Measurements from ENCODE around the gene SORL1-AS1.
"Not testable (repeated sequence)": the region's sequence is repeated elsewhere in the genome, so short reads cannot be mapped to it uniquely, and the experiment has no call there.

Gene SORL1-AS1

GRCh38 chr11:121427400-121427744 is 25.4 kb downstream of the SORL1-AS1 start:
- DNase-seq (ENCODE audit: low spot score) = no peak

GRCh38 chr11:121426476-121427399 is 26.0 kb downstream of the SORL1-AS1 start:
- DNase-seq (ENCODE audit: low spot score) = no peak

- DNase-seq (ENCODE audit: low spot score) = no peak
Observed at GRCh38 chr11:121425828-121426227, 26.9 kb downstream of the SORL1-AS1 start.

GRCh38 chr11:121422675-121423074 is 30.1 kb downstream of the SORL1-AS1 start:
- DNase-seq (ENCODE audit: low spot score) = no peak

- DNase-seq (ENCODE audit: low spot score) = no peak
Observed at GRCh38 chr11:121421149-121421901, 31.4 kb downstream of the SORL1-AS1 start.

GRCh38 chr11:121420398-121420797 is 32.4 kb downstream of the SORL1-AS1 start:
- no peak for DNase-seq (ENCODE audit: low spot score)

GRCh38 chr11:121419836-121420235 is 32.9 kb downstream of the SORL1-AS1 start:
- no peak for DNase-seq (ENCODE audit: low spot score)

GRCh38 chr11:121418625-121419114 is 34.1 kb downstream of the SORL1-AS1 start:
- DNase-seq (ENCODE audit: low spot score) = no peak

- no peak for DNase-seq (ENCODE audit: low spot score)
Observed at GRCh38 chr11:121417607-121418006, 35.2 kb downstream of the SORL1-AS1 start.

GRCh38 chr11:121417055-121417551 is 35.7 kb downstream of the SORL1-AS1 start:
- no peak for DNase-seq (ENCODE audit: low spot score)

GRCh38 chr11:121415856-121416255 is 36.9 kb downstream of the SORL1-AS1 start:
- no peak for DNase-seq (ENCODE audit: low spot score)

- no peak for DNase-seq (ENCODE audit: low spot score)
Observed at GRCh38 chr11:121414141-121414913, 38.4 kb downstream of the SORL1-AS1 start.

- DNase-seq (ENCODE audit: low spot score) = no peak
Observed at GRCh38 chr11:121412711-121413415, 39.9 kb downstream of the SORL1-AS1 start.

GRCh38 chr11:121412000-121412587 is 40.7 kb downstream of the SORL1-AS1 start:
- DNase-seq (ENCODE audit: low spot score) = no peak

GRCh38 chr11:121411330-121411729 is 41.4 kb downstream of the SORL1-AS1 start:
- not testable (repeated sequence) for DNase-seq (ENCODE audit: low spot score)

GRCh38 chr11:121410041-121410440 is 42.7 kb downstream of the SORL1-AS1 start:
- not testable (repeated sequence) for DNase-seq (ENCODE audit: low spot score)

- no peak for DNase-seq (ENCODE audit: low spot score)
Observed at GRCh38 chr11:121408830-121409229, 43.9 kb downstream of the SORL1-AS1 start.

GRCh38 chr11:121406291-121406690 is 46.5 kb downstream of the SORL1-AS1 start:
- DNase-seq (ENCODE audit: low spot score) = no peak

- no peak for DNase-seq (ENCODE audit: low spot score)
Observed at GRCh38 chr11:121405646-121406045, 47.1 kb downstream of the SORL1-AS1 start.

GRCh38 chr11:121394785-121395184 is 58.0 kb downstream of the SORL1-AS1 start:
- no peak for DNase-seq (ENCODE audit: low spot score)

- no peak for DNase-seq (ENCODE audit: low spot score)
Observed at GRCh38 chr11:121393855-121394254, 58.9 kb downstream of the SORL1-AS1 start.
